Ovary (tissue), 3 donors: Measurements from ENCODE around the gene ABI3BP.

Experiments used
- POLR2A ChIP-seq: fragments of 450-650 bp; IDR thresholded peaks from one replicate; pipeline ENCODE4 v1.6.1; 2017; ENCODE audit warnings: antibody characterized with exemption, mild to moderate bottlenecking, moderate library complexity
- TF ChIP-seq, protein P1 (sequence below), 3 donors: fragments of 450-650 bp in 2 of 3; fragments of 200-600 bp in 1 of 3; IDR thresholded peaks; one replicate each; pipeline versions ENCODE4 v1.5.1 to v1.8.0; 2016 to 2022; ENCODE audit warnings: antibody characterized with exemption in 3 of 3, mild to moderate bottlenecking in 1 of 3
- donor health status: DM: no; HTN: no; CAD: no.

- TF ChIP-seq, protein P1, sequence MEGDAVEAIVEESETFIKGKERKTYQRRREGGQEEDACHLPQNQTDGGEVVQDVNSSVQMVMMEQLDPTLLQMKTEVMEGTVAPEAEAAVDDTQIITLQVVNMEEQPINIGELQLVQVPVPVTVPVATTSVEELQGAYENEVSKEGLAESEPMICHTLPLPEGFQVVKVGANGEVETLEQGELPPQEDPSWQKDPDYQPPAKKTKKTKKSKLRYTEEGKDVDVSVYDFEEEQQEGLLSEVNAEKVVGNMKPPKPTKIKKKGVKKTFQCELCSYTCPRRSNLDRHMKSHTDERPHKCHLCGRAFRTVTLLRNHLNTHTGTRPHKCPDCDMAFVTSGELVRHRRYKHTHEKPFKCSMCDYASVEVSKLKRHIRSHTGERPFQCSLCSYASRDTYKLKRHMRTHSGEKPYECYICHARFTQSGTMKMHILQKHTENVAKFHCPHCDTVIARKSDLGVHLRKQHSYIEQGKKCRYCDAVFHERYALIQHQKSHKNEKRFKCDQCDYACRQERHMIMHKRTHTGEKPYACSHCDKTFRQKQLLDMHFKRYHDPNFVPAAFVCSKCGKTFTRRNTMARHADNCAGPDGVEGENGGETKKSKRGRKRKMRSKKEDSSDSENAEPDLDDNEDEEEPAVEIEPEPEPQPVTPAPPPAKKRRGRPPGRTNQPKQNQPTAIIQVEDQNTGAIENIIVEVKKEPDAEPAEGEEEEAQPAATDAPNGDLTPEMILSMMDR (IDR thresholded peaks at IDR 0.05) = no peak
- TF ChIP-seq POLR2A = no peak
Observed at GRCh38 chr3:101036213-101036618, 43.0 kb upstream of the ABI3BP start.
